HG03060 (cell line): ENCODE measurements around the gene SRGAP2.
"Not testable (repeated sequence)": the region's sequence is repeated elsewhere in the genome, so short reads cannot be mapped to it uniquely, and the experiment has no call there.

Experiments used
- ATAC-seq: cut with Tn5 transposase; IDR thresholded peaks from one replicate; pipeline ENCODE4 v1.9.1; 2021; ENCODE audit warnings: low read depth, moderate number of reproducible peaks; ENCODE audit not compliant: unreplicated experiment

SRGAP2 gene

DNA sequence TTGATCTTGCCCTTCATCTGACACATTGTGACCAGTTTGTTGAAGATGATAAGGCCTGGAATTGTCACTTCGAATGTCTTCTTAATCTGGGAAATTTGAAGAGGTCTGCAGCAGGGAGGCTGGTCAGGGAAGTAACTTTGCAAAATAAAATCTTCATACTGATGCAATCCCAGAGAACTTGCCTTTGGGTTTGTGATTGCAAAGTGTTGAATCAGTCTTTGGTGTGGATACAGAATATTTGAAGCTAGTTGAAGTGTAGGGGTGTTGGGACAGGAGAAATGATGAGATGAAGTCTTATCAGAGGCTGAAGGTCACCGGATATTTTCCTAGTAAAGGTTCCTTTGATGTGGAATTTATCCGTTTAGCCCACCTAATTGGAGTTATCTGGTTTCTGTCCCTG lies 42.1 kb downstream of the SRGAP2 start:
- ATAC-seq, result not testable (repeated sequence)

DNA sequence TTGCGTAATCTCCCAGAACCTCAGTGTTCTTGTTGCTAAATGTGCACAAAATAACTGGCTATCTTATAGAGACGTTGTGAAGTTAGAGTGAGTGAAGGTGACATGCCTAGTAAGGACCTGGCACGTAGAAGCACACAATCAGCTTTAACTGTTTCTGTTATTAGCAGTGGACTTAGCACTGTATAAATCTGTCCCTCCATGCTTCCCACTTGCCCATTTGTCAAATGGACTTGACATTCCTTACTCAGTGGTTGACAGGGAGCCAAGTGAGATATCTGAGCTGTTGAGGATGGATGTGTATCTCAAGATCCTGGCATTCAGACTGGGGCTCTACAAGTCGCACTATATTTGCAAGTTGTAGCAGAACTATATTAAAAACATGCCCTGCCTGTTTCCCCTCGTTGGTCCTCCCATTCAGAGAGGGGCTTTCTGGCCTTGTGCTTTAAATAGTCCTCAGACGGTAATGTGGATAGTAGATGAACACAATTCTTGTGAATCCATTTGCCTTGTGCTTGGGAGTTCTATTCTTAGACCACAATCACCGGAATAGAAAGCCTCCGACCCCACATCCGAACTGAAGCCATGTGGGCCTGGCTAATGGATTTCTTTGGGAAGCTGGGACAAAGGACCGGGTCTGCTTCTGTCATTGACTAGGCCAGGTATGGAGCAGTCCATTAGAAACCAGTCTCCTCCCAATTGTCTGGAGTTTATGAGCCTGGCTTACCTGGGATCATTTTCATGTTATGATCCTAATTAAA lies 43.0 kb downstream of the SRGAP2 start:
- not testable (repeated sequence) for ATAC-seq

DNA sequence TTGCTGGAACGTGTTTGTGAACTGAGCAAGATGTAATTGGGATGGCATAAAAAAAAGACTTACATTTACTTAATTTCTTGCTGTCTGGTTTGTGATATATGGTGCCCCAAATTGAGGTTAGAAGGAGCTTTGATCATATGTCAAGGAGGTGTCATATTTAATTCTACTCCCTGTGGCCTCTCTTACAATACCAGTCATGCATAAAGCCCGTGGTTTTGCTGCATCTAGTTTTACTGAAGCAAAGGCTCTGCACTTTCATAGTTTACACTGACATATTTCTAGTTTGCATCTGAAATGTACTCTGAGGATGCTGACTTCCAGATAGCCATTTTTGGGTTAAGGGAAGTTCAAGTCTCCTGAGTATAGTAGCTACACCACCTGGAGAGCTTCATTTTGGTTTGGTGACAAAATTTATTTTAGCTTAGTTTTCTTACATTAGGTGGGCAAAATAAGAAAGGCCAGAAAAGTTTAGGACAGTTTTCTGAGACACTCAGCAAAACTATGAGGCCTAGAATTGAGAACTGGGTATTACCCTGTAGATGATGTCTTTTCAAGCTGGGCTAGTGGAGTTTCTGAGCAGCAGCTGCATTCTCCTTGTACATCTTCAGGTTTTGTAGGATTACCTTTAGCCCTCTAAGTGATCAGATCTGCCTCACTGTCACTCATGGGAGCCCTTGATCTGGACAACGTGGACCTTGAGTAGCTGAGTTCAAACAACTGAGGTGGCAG lies 47.8 kb downstream of the SRGAP2 start:
- ATAC-seq, result not testable (repeated sequence)

DNA sequence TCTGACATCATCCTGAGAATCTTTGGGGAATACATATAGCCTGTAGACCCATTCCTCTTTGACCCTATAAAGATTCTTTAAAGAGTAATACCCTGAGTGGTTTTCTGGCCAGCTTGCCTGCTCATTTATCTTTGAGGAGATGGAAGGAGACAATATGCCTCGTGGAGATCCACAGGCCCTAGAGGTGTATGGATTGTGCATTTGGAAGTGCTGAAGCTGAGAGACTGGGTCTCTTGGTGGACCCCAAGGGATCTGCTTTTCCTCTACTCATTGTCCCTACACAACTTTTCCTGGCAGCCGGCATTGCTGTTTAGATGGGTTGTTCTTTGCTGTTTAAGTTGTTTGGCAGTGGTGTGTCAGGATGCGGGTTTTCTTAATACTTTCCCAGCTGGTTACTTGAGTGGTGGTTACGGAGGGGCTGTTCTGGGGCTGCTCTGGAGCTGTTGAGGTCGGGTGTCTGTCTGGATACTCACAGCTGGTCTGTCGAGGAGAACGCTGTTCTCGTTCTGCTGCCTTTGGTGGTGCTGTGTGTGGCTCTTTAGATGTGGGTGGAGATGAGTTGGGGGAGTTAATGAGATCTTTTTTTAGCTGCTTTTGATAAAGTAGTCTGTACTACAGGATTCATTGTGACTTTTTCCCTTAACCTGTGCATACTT lies 49.5 kb downstream of the SRGAP2 start:
- not testable (repeated sequence) for ATAC-seq
